Activated T-helper 1 cell treated with anti-CD3 and anti-CD28 coated beads, Interleukin-12 subunit alpha, Interleukin-12 subunit beta, Interleukin-2, Interleukin-4 antibody, amounts not matched to agents 30 ng/mL and 10 ng/mL and 1 ng/mL, durations not matched to agents 14 hours and 24 hours and 36 hours (primary cell): Measurements from ENCODE around the gene ATP6V1C2. TPM values are rescaled to one million over a fixed set of nuclear protein-coding genes. Genes with fewer than 3 reads are reported as not detected.

Experiments used
- DNase-seq: peaks from one replicate; pipeline ENCODE4 v3.0.0; 2021; ENCODE audit warnings: low spot score
- H3K27ac Mint-ChIP-seq: one replicate; pipeline ENCODE4 v1.8.0; 2021; ENCODE audit warnings: mild to moderate bottlenecking, mixed read lengths
- H3K27me3 Mint-ChIP-seq: one replicate; pipeline ENCODE4 v1.8.0; 2022; ENCODE audit warnings: mild to moderate bottlenecking, moderate library complexity, mixed read lengths; ENCODE audit not compliant: insufficient read depth
- H3K36me3 Mint-ChIP-seq: one replicate; pipeline ENCODE4 v1.8.0; 2021; ENCODE audit warnings: low read depth, mixed read lengths
- H3K4me1 Mint-ChIP-seq: one replicate; pipeline ENCODE4 v1.8.0; 2021; ENCODE audit warnings: low read depth, mixed read lengths
- H3K4me3 Mint-ChIP-seq: one replicate; pipeline ENCODE4 v1.8.0; 2021; ENCODE audit warnings: mild to moderate bottlenecking, moderate library complexity, mixed read lengths
- H3K9me3 Mint-ChIP-seq: one replicate; pipeline ENCODE4 v1.8.0; 2021; ENCODE audit warnings: mixed read lengths
- intact Hi-C: fragments of 100-400 bp; cut with micrococcal nuclease; formaldehyde crosslinking; loops from one replicate; pipeline ENCODE4 v1.15.1; 2024
- total RNA-seq: library from RNA; stranded (reverse); gene quantifications from 2 replicates; pipeline ENCODE4 v1.2.3, GENCODE V29; 2022

The ATP6V1C2 gene
- total RNA-seq, 1 donor from 2014 or later: 0.05 TPM

GRCh38 chr2:10741139-10741538, 19.7 kb downstream of the ATP6V1C2 start:
- no peaks in the 10 kb centered on the region for H3K36me3 Mint-ChIP-seq
- no peak for DNase-seq
- H3K4me3 Mint-ChIP-seq: no peak overlapping the region
- no peak overlapping the region for H3K27ac Mint-ChIP-seq
- peaks cover 2% of the 10 kb centered on the region for H3K27me3 Mint-ChIP-seq
- intact Hi-C loops: no loop called here
- no peaks in the 10 kb centered on the region for H3K9me3 Mint-ChIP-seq
- H3K4me1 Mint-ChIP-seq: peaks cover 7% of the 10 kb centered on the region

GRCh38 chr2:10742666-10743065, 21.2 kb downstream of the ATP6V1C2 start:
- Mint-ChIP-seq H3K4me3 (no peak overlapping the region), H3K36me3 (no peaks in the 10 kb centered on the region), H3K27me3 (peaks cover 2% of the 10 kb centered on the region), H3K4me1 (peaks cover 7% of the 10 kb centered on the region), H3K9me3 (no peaks in the 10 kb centered on the region), H3K27ac (no peak overlapping the region)
- intact Hi-C loops: no loop called here
- DNase-seq: no peak

- Mint-ChIP-seq H3K27ac (no peak overlapping the region), H3K9me3 (no peaks in the 10 kb centered on the region), H3K4me3 (no peak overlapping the region), H3K4me1 (peaks cover 3% of the 10 kb centered on the region), H3K36me3 (no peaks in the 10 kb centered on the region), H3K27me3 (peaks cover 6% of the 10 kb centered on the region)
- intact Hi-C loops: no loop called here
- DNase-seq: no peak
Observed at GRCh38 chr2:10750610-10751009, 29.2 kb downstream of the ATP6V1C2 start.

GRCh38 chr2:10752236-10752635, 30.8 kb downstream of the ATP6V1C2 start:
- H3K4me1 Mint-ChIP-seq: no peaks in the 10 kb centered on the region
- no peak overlapping the region for H3K4me3 Mint-ChIP-seq
- intact Hi-C loops: no loop called here
- H3K27me3 Mint-ChIP-seq: peaks cover 6% of the 10 kb centered on the region
- H3K36me3 Mint-ChIP-seq: no peaks in the 10 kb centered on the region
- no peak overlapping the region for H3K27ac Mint-ChIP-seq
- no peaks in the 10 kb centered on the region for H3K9me3 Mint-ChIP-seq
- DNase-seq: no peak

- Mint-ChIP-seq H3K4me1 (no peaks in the 10 kb centered on the region), H3K27me3 (peaks cover 6% of the 10 kb centered on the region), H3K36me3 (no peaks in the 10 kb centered on the region), H3K9me3 (no peaks in the 10 kb centered on the region), H3K27ac (no peak overlapping the region), H3K4me3 (no peak overlapping the region)
- intact Hi-C loops: no loop called here
- DNase-seq: no peak
Observed at GRCh38 chr2:10753156-10753555, 31.7 kb downstream of the ATP6V1C2 start.

GRCh38 chr2:10753876-10754275, 32.4 kb downstream of the ATP6V1C2 start:
- Mint-ChIP-seq H3K4me3 (no peak overlapping the region), H3K4me1 (no peaks in the 10 kb centered on the region), H3K27ac (no peak overlapping the region), H3K36me3 (no peaks in the 10 kb centered on the region), H3K27me3 (peaks cover 6% of the 10 kb centered on the region), H3K9me3 (no peaks in the 10 kb centered on the region)
- intact Hi-C loops: no loop called here
- no peak for DNase-seq

- Mint-ChIP-seq H3K36me3 (no peaks in the 10 kb centered on the region), H3K9me3 (no peaks in the 10 kb centered on the region), H3K4me1 (no peaks in the 10 kb centered on the region), H3K4me3 (no peak overlapping the region), H3K27me3 (peaks cover 3% of the 10 kb centered on the region), H3K27ac (no peak overlapping the region)
- no peak for DNase-seq
- intact Hi-C loops: no loop called here
Observed at GRCh38 chr2:10755621-10756020, 34.2 kb downstream of the ATP6V1C2 start.

GRCh38 chr2:10757814-10758286, 36.4 kb downstream of the ATP6V1C2 start:
- Mint-ChIP-seq H3K4me1 (no peaks in the 10 kb centered on the region), H3K9me3 (no peaks in the 10 kb centered on the region), H3K27me3 (no peaks in the 10 kb centered on the region), H3K36me3 (no peaks in the 10 kb centered on the region), H3K27ac (no peak overlapping the region), H3K4me3 (no peak overlapping the region)
- intact Hi-C loops: no loop called here
- no peak for DNase-seq

- Mint-ChIP-seq H3K36me3 (no peaks in the 10 kb centered on the region), H3K27me3 (no peaks in the 10 kb centered on the region)
Observed at GRCh38 chr2:10759151-10759714, 37.8 kb downstream of the ATP6V1C2 start.

GRCh38 chr2:10760794-10761504, 39.5 kb downstream of the ATP6V1C2 start:
- H3K36me3 Mint-ChIP-seq: no peaks in the 10 kb centered on the region
- no peak overlapping the region for H3K27ac Mint-ChIP-seq
- intact Hi-C loops: no loop called here
- H3K9me3 Mint-ChIP-seq: no peaks in the 10 kb centered on the region
- no peaks in the 10 kb centered on the region for H3K4me1 Mint-ChIP-seq
- H3K4me3 Mint-ChIP-seq: no peak overlapping the region
- DNase-seq: no peak
- no peaks in the 10 kb centered on the region for H3K27me3 Mint-ChIP-seq

More at GRCh38 chr2:10759151-10759714, 37.8 kb downstream of the ATP6V1C2 start:
- Mint-ChIP-seq H3K9me3 (no peaks in the 10 kb centered on the region), H3K4me1 (no peaks in the 10 kb centered on the region), H3K4me3 (no peak overlapping the region), H3K27ac (no peak overlapping the region)
- intact Hi-C loops: no loop called here
- no peak for DNase-seq

- Mint-ChIP-seq H3K4me1 (no peaks in the 10 kb centered on the region), H3K9me3 (no peaks in the 10 kb centered on the region), H3K36me3 (no peaks in the 10 kb centered on the region), H3K27me3 (no peaks in the 10 kb centered on the region), H3K27ac (no peak overlapping the region), H3K4me3 (no peak overlapping the region)
- intact Hi-C loops: no loop called here
- DNase-seq: no peak
Observed at GRCh38 chr2:10761591-10761990, 40.2 kb downstream of the ATP6V1C2 start.

GRCh38 chr2:10762651-10763460, 41.4 kb downstream of the ATP6V1C2 start:
- Mint-ChIP-seq H3K4me3 (no peak overlapping the region), H3K27me3 (no peaks in the 10 kb centered on the region), H3K4me1 (no peaks in the 10 kb centered on the region), H3K36me3 (no peaks in the 10 kb centered on the region), H3K9me3 (no peaks in the 10 kb centered on the region), H3K27ac (no peak overlapping the region)
- no peak for DNase-seq
- intact Hi-C loops: no loop called here

- no peaks in the 10 kb centered on the region for H3K4me1 Mint-ChIP-seq
- H3K36me3 Mint-ChIP-seq: no peaks in the 10 kb centered on the region
- DNase-seq: no peak
- H3K9me3 Mint-ChIP-seq: no peaks in the 10 kb centered on the region
- intact Hi-C loops: no loop called here
- no peak overlapping the region for H3K4me3 Mint-ChIP-seq
- no peak overlapping the region for H3K27ac Mint-ChIP-seq
- H3K27me3 Mint-ChIP-seq: no peaks in the 10 kb centered on the region
Observed at GRCh38 chr2:10763461-10763800, 42.0 kb downstream of the ATP6V1C2 start.
